PC-3 (cell line): ENCODE data around the gene SUCNR1. TPM values are rescaled to one million over a fixed set of nuclear protein-coding genes. Genes with fewer than 3 reads are reported as not detected.
"Not testable (repeated sequence)": the region's sequence is repeated elsewhere in the genome, so short reads cannot be mapped to it uniquely, and the experiment has no call there.

Source experiments
- ATAC-seq: fragments of 200-7000 bp; cut with Tn5 transposase; 2 replicates; pipeline ENCODE4 v1.9.1; 2020; ENCODE audit warnings: mild to moderate bottlenecking, moderate library complexity
- BruUV-seq: library from RNA; stranded (reverse); fragments of 400-500 nt; replicated peaks from 2 replicates; lab custom pipeline; 2021; lab: Mats Ljungman, UMichigan
- CTCF ChIA-PET: fragments of 300-600 bp; sonication (Branson Sonifier 250); formaldehyde crosslinking; loops from one replicate; lab custom pipeline; 2022; ENCODE audit warnings: antibody characterized with exemption; lab: Charles Lee
- POLR2A ChIA-PET: fragments of 300-600 bp; sonication (Branson Sonifier 250); formaldehyde crosslinking; loops from one replicate; lab custom pipeline; 2022; ENCODE audit warnings: antibody characterized with exemption; ENCODE audit not compliant: unreplicated experiment; lab: Charles Lee
- DNase-seq: peaks from one replicate; pipeline ENCODE4 v3.0.0-alpha.2; 2015
- H2AFZ ChIP-seq: fragments of 300-600 bp; sonication (generic); 2 replicates; pipeline ENCODE4 v1.6.0; 2016; ENCODE audit warnings: antibody characterized with exemption, low read length
- H3F3A ChIP-seq: fragments of 300-600 bp; sonication (generic); one replicate; pipeline ENCODE4 v1.6.0; 2017; ENCODE audit warnings: antibody characterized with exemption, low read length, control low read depth, mild to moderate bottlenecking; ENCODE audit not compliant: unreplicated experiment
- H3K27ac ChIP-seq: fragments of 300-600 bp; sonication (generic); 2 replicates; pipeline ENCODE4 v1.5.1; 2016; ENCODE audit warnings: mild to moderate bottlenecking, low read length
- H3K27me3 ChIP-seq: fragments of 300-600 bp; sonication (generic); 2 replicates; pipeline ENCODE4 v1.6.1; 2016; ENCODE audit warnings: low read length, mixed read lengths
- H3K36me3 ChIP-seq: fragments of 300-600 bp; sonication (generic); 2 replicates; pipeline ENCODE4 v1.6.1; 2016; ENCODE audit warnings: low read depth, mixed run types, low read length, mixed read lengths
- H3K4me1 ChIP-seq: fragments of 300-600 bp; sonication (generic); 2 replicates; pipeline ENCODE4 v1.5.1; 2016; ENCODE audit warnings: low read length; ENCODE audit not compliant: insufficient read depth
- H3K4me2 ChIP-seq: fragments of 300-600 bp; sonication (generic); 2 replicates; pipeline ENCODE4 v1.6.0; 2016; ENCODE audit warnings: low read length
- H3K4me3 ChIP-seq: fragments of 300-600 bp; sonication (generic); 2 replicates; pipeline ENCODE4 v1.5.1; 2016; ENCODE audit warnings: mild to moderate bottlenecking, low read length, mixed read lengths
- H3K79me2 ChIP-seq: fragments of 300-600 bp; sonication (generic); 2 replicates; pipeline ENCODE4 v1.6.1; 2017; ENCODE audit warnings: low read length, mixed read lengths
- H3K9ac ChIP-seq: fragments of 300-600 bp; sonication (generic); 2 replicates; pipeline ENCODE4 v1.6.0; 2016; ENCODE audit warnings: mild to moderate bottlenecking, low read length
- H3K9me2 ChIP-seq: fragments of 300-600 bp; sonication (generic); replicated peaks from 2 replicates; pipeline ENCODE4 v1.6.1; 2016; ENCODE audit warnings: mixed run types, low read length, mixed read lengths
- H3K9me3 ChIP-seq: fragments of 300-600 bp; sonication (generic); 2 replicates; pipeline ENCODE4 v1.6.1; 2016; ENCODE audit warnings: low read length, mixed read lengths
- H4K20me1 ChIP-seq: fragments of 300-600 bp; sonication (generic); 2 replicates; pipeline ENCODE4 v1.6.1; 2016; ENCODE audit warnings: low read length, mixed read lengths
- CTCF ChIP-seq: fragments of 300-600 bp; sonication (generic); conservative IDR thresholded peaks from 2 replicates; pipeline ENCODE4 v1.5.1; 2017; ENCODE audit warnings: antibody characterized with exemption, low read depth, mild to moderate bottlenecking, low read length
- EZH2 ChIP-seq: fragments of 300-600 bp; sonication (generic); IDR thresholded peaks from one replicate; pipeline ENCODE4 v1.6.1; 2017; ENCODE audit warnings: antibody characterized with exemption, mild to moderate bottlenecking, low read length; ENCODE audit not compliant: unreplicated experiment
- EZH2phosphoT487 ChIP-seq: fragments of 300-600 bp; sonication (generic); IDR thresholded peaks from 2 replicates; pipeline ENCODE4 v1.6.1; 2018; ENCODE audit warnings: mild to moderate bottlenecking, antibody characterized with exemption, low read length, borderline replicate concordance
- intact Hi-C: fragments of 100-400 bp; cut with micrococcal nuclease; formaldehyde crosslinking; loops from 2 replicates; pipeline ENCODE4 v1.9.0; 2023
- total RNA-seq: library from RNA; depleted of rRNA; stranded (reverse); fragments of >200 nt; gene quantifications from 2 replicates; pipeline ENCODE4 v1.2.3, GENCODE V29; 2014

The SUCNR1 gene
- total RNA-seq, 1 experiment from 2014 or later: not detected

DNA sequence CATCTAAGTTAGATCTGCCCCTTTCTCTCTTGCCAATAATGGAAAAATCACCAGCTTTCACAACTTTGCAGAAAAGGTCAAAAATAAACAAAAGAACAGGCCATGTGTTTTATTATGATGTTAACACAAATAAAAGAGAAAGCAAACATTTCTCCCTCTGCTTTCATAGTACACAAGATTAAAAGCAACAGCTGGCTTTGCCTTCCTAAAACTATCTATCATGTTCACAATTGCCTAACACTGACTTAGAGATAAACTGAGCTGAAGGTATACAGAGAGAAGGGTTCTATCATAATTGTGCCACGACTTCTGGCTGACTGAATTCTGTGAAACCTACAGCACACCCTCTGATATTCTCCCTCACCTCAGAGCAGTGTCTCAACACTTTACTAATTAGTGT is 30.2 kb upstream of the SUCNR1 start:
- ChIA-PET POLR2A (no interaction called here), CTCF (no interaction called here)
- TF ChIP-seq EZH2phosphoT487: no peak
- TF ChIP-seq CTCF: no peak
- TF ChIP-seq EZH2: no peak
- no peaks in the 10 kb centered on the region for H3K27me3 ChIP-seq
- H2AFZ ChIP-seq: no peak overlapping the region; the same call in 1 of the 2 replicates
- BruUV-seq: no TSS peak
- no peaks in the 10 kb centered on the region for H3K9me2 ChIP-seq
- no peaks in the 10 kb centered on the region for H3K79me2 ChIP-seq
- H4K20me1 ChIP-seq: no peaks in the 10 kb centered on the region
- H3K4me2 ChIP-seq: no peak overlapping the region
- intact Hi-C loops: no loop called here
- no peak overlapping the region for H3K9ac ChIP-seq
- no peak overlapping the region for H3K27ac ChIP-seq
- no peaks in the 10 kb centered on the region for H3F3A ChIP-seq
- peaks cover 17% of the 10 kb centered on the region for H3K4me1 ChIP-seq
- ATAC-seq (no peak), DNase-seq (no peak)
- no peaks in the 10 kb centered on the region for H3K9me3 ChIP-seq
- H3K36me3 ChIP-seq: no peaks in the 10 kb centered on the region
- H3K4me3 ChIP-seq: no peak overlapping the region

DNA sequence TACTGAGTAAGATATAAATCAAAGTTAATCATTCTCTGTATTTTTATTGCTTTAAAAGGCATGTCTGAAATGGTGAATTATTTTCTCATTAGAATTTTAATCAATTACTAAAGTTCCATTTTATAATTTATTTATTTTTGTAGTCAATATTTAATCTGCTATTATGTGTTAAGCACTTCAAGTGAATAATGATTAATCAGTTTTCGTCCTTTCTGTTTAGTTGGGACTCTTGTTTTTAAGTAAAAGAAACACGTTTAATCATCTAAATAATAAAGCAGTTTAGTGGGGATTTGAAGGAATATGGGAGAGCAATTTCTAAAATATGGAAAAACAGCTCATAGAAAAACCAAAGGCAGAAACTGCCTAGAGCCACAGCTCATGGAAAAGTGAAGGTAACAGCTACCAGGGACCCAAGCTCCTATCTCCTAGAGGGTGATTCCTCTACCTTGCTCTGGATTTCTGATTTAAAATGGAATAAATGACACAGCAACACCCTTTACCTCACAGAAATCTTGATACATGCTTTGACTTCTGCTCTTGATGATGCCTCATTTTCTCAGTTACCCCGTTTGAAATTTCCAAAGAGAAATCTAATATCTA is 28.0 kb upstream of the SUCNR1 start:
- Histone ChIP-seq H3K27ac (no peak overlapping the region), H3K9ac (no peak overlapping the region), H3K79me2 (no peaks in the 10 kb centered on the region), H2AFZ (0 out of 2 replicates have a peak overlapping the region, but pooled peaks have one; percentile 14), H3K4me1 (peaks cover 13% of the 10 kb centered on the region), H3K9me2 (no peaks in the 10 kb centered on the region), H3K9me3 (no peaks in the 10 kb centered on the region), H3K4me2 (no peak overlapping the region), H3K27me3 (no peaks in the 10 kb centered on the region), H4K20me1 (no peaks in the 10 kb centered on the region), H3F3A (no peaks in the 10 kb centered on the region), H3K36me3 (no peaks in the 10 kb centered on the region), H3K4me3 (no peak overlapping the region)
- no peak for ATAC-seq
- intact Hi-C loops: no loop called here
- BruUV-seq: no TSS peak
- TF ChIP-seq EZH2 (no peak), EZH2phosphoT487 (no peak), CTCF (no peak)
- POLR2A ChIA-PET: interaction anchor here (0.6 kb wide), 1 partner anchor 374 kb away, joined by 6 read pairs; no protein-coding TSS in a partner anchor
- DNase-seq: no peak
- CTCF ChIA-PET: interaction anchor here (0.6 kb wide), 1 partner anchor 915 kb away, joined by 3 read pairs; no protein-coding TSS in a partner anchor

DNA sequence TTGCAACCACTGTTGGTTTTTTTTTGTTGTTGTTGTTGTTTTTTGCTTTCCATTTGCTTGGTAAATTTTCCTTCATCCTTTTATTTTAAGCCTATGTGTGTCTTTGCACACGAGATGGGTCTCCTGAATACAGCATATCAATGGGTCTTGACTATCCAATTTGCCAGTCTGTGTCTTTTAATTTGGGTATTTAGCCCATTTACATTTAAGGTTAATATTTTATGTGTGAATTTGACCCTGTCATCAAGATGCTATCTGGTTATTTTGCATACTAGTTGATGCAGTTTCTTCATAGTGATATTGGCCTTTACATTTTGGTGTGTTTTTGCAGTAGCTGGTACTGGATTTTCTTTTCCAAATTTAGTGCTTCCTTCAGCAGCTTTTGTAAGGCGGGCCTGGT is 23.4 kb upstream of the SUCNR1 start:
- DNase-seq, H3K27me3 ChIP-seq, H3K79me2 ChIP-seq, H3K36me3 ChIP-seq, H3K9me2 ChIP-seq, H3K9me3 ChIP-seq, CTCF ChIA-PET, ATAC-seq, H4K20me1 ChIP-seq, intact Hi-C loops, H2AFZ ChIP-seq, H3K27ac ChIP-seq, H3F3A ChIP-seq, POLR2A ChIA-PET, H3K4me1 ChIP-seq, H3K4me2 ChIP-seq, H3K9ac ChIP-seq, BruUV-seq, H3K4me3 ChIP-seq: not testable (repeated sequence)
